Stimulated activated CD8-positive, alpha-beta memory T cell treated with anti-CD3 and anti-CD28 coated beads, Interleukin-2, amount 100 ng/mL, for 1 hour (primary cell): ENCODE results near the gene PALM.
A peak's percentile ranks its signal among the peaks of the same experiment; 100 is the strongest.
"Not testable (repeated sequence)": the region's sequence is repeated elsewhere in the genome, so short reads cannot be mapped to it uniquely, and the experiment has no call there.

ENCODE experiments used
- DNase-seq, 2 donors: peaks; one replicate each; pipeline ENCODE4 v3.0.0-alpha.2; 2020; ENCODE audit warnings: low read depth in 2 of 2

The PALM gene

GRCh38 chr19:729965-730668 lies 21.4 kb downstream of the PALM start:
- DNase-seq: no peak

GRCh38 chr19:731000-731399 lies 22.3 kb downstream of the PALM start:
- no peak for DNase-seq

GRCh38 chr19:732148-733069 lies 23.7 kb downstream of the PALM start:
- DNase-seq: no peak

DNA sequence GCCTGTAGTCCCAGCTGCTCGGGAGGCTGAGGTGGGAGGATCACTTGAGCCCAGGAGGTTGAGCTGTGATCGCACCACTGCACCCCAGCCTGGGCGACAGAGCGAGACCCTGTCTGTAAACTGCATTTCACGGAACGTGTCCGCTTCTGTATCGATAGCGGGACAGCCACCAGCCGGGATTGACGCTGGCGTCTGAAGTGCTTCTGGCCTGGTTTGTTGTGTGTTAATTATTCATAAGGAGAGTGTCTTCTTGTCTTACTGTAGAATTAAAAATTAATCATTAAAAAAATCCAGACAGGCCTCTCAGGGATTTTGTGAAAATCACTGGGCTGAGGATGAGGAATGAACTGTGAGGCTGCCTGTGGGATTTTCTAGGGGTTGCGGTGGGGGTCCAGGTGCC lies 26.0 kb downstream of the PALM start:
- no peak for DNase-seq

- DNase-seq: no peak
These were observed 27.4 kb downstream of the PALM start for GRCh38 chr19:736125-736524.

DNA sequence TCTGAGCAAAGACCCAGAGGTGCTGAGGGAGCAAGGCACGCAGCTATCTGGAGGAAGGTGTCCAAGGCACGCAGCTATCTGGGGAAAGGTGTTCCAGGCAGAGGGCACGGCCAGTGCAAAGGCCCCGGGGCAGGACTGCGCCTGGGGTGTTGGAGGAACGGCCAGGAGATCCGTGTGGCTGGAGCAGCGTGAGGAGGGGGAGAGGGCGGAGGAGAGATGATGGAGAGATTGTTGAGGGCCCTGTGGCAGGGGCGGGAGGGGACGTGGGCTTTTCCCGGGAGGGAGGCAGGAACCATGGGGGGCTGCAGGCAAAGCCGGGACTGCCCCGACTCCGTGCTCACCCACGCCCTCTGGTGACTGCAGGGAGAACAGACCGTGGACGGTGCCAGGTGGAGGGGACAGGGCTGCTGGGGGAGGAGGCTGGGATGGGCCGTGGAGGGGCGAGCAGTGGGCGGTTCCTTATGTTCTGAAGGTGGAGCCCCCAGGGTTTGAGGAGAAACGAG lies 28.9 kb downstream of the PALM start:
- DNase-seq: peak; percentile 24 to 47

- no peak for DNase-seq
These were observed 29.9 kb downstream of the PALM start for GRCh38 chr19:738509-739128.

DNA sequence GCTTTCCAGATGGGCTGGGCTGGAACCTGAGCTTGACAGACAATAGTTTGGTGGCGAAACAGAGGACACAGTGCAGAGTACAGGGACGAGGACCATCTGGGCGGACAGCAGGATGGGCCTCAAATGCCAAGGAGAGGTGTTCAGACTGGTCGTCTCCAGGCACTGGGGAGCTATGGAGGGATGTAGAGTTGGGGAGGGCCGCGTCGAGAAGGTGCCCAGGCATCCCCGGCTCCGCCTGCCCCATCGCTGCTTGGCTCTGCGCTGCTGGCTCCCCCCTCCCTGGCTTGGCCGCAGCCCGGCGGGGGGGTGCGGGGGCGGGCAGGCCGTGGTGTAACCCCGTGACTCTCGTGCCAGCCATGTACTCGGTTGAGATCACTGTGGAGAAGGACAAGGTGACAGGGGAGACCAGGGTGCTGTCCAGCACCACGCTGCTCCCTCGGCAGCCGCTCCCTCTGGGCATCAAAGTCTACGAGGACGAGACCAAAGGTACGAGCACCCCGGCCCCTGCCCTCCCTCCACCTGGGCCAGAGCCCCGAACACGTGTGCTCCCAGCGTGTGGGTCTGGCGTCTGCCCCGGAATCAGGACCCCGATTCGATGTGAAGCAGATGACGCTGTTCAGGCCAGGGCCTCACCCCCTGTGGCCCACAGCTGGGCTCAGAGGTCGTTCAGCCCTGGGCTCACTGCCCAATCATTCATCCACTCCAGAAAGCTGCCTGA lies 31.4 kb downstream of the PALM start:
- DNase-seq: no peak

DNA sequence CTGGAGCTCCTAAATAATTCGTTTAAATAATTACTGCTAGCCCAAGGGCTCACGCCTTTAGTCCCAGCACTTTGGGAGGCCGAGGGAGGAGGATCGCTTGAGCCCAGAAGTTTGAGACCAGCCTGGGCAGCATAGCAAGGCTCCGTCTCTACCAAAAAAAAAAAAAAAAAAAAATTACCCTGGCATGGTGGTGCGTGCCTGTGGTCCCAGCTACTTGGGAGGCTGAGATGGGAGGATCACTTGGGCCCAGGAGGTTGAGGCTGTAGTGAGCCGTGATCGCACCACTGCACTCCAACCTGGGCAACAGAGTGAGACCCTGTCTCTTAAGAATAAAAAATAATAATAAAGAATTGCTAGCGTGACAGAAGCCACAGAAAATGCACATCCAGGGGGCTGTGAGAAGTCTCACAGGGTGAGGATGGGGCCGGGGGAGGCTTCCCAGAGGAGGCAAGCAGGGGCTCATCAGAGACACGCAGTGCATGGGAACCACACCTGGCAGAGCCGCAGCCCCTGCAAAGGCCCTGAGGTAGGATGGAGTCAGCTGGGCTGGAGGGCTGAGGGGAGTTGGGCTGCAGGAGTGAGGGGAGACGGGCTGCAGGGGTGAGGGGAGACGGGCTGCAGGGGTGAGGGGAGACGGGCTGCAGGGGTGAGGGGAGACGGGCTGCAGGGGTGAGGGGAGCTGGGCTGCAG lies 32.2 kb downstream of the PALM start:
- DNase-seq: not testable (repeated sequence)

DNA sequence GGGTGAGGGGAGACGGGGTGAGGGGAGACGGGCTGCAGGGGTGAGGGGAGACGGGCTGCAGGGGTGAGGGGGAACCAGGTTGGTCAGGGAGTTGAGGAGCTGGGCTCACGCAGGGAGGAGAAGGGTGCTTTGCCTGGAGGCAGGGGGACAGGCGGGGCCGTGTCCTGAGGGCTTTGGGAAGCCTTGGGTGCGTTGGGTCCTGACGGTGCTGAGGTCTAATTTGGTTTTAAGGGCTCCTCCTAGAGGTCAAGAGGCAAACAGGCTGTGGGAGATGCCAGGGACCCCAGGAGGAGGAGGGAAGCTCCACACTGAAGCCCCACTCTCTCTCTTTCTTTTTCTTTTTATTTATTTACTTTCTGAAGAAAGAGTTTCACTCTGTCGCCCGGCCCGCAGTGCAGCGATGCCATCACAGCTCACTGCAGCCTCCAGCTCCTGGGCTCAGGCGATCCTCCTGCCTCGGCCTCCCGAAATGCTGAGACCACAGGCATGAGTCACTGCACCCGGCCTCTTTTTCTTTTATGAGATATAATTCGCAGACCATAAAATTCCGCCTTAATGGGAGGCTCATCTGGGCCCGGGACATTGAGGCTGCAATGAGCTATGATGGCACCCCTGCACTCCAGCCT lies 32.9 kb downstream of the PALM start:
- DNase-seq: no peak

- no peak for DNase-seq
These were observed 33.9 kb downstream of the PALM start for GRCh38 chr19:742540-743075.

DNA sequence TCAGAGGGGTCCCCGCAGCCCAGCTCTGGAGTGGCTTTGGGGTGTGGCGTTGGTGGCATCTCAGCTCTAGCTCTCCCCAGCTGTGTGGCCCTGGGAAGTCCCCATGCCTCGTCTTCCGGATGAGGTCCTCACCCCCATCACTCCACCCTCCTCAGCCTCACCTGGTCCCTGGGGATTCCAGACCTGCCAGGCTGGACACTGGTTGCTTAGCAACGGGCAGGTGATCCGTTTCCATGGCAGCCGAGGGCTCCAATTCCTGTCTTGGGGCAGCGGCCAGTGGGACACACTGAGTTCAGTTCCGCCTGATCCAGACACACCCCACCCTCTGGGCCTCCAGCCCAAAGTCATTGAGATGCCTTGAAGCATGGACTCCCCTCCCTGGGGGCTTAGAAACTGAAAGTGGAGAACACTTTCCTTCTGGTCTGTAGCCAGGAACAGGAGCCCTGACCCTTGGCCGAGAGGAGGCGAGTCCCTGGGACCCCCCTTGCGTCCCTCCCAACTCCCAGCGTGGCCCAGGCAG lies 34.5 kb downstream of the PALM start:
- DNase-seq: no peak

- not testable (repeated sequence) for DNase-seq
These were observed 36.4 kb downstream of the PALM start for GRCh38 chr19:745138-745537.

DNA sequence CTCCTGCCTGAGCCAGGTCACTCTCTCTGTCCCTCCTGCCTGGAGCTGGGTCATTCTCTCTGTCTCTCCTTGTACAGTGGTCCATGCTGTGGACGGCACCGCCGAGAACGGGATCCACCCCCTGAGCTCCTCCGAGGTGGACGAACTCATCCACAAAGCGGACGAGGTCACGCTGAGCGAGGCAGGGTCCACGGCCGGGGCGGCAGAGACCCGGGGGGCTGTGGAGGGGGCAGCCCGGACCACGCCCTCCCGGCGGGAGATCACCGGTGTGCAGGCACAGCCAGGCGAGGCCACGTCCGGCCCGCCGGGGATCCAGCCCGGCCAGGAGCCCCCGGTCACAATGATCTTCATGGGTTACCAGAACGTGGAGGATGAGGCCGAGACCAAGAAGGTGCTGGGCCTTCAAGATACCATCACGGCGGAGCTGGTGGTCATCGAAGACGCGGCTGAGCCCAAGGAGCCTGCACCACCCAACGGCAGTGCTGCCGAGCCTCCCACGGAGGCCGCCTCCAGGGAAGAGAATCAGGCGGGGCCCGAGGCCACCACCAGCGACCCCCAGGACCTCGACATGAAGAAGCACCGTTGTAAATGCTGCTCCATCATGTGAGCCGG lies 37.6 kb downstream of the PALM start:
- no peak for DNase-seq

DNA sequence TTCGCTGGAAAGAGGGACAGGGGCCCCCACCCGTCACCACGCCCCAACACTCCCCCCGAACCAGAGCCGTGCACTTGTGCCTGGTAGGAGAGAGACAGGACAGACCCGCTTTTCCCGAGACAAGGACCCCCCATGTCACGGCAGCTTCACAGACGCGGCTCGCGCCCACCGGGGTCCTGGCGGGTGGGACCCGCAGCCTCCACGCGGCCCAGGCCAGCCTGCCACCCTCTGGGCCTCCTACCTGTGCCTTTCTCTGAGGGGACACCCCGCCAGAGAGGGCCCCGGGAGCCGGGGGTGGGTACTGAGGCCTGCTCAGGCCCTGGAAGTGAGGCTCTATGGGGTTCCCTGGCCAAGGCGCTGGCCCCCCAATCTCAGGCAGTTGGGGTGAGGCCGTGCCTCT lies 38.2 kb downstream of the PALM start:
- DNase-seq: no peak

GRCh38 chr19:747432-748273 lies 38.9 kb downstream of the PALM start:
- DNase-seq: no peak

- no peak for DNase-seq
These were observed 39.5 kb downstream of the PALM start for GRCh38 chr19:748274-748598.

DNA sequence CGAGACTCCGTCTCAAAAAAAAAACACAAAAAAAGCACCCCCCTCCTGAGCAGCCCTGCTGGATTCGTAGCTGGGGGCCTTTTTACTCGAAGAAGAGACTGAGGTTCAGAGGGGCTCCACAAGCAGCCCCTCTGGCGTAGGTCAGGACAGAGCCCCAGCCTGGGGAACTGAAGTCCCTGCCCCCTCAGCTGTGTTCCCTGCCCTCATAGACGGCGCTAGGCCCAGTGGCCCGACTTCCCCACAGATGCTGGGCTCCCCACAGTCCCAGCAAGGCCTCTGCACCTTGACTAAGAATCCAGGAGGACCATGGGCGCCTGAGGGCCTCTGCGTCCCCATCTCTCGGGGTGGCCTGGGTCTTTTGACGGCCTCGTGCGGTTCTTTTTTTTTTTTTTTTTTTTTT lies 41.1 kb downstream of the PALM start:
- DNase-seq: no peak
